ENCODE results near the gene CD2BP2. TPM values are rescaled to one million over a fixed set of nuclear protein-coding genes. Genes with fewer than 3 reads are reported as not detected.
A peak's percentile ranks its signal among the peaks of the same experiment; 100 is the strongest.

Gene CD2BP2
- total and polyA plus RNA-seq, 9 of the 15 experiments (the other 6 are each of a cell fraction or from before 2014, with no cell fraction given), result 3.9 to 51.1 (median 32.8) TPM

DNA sequence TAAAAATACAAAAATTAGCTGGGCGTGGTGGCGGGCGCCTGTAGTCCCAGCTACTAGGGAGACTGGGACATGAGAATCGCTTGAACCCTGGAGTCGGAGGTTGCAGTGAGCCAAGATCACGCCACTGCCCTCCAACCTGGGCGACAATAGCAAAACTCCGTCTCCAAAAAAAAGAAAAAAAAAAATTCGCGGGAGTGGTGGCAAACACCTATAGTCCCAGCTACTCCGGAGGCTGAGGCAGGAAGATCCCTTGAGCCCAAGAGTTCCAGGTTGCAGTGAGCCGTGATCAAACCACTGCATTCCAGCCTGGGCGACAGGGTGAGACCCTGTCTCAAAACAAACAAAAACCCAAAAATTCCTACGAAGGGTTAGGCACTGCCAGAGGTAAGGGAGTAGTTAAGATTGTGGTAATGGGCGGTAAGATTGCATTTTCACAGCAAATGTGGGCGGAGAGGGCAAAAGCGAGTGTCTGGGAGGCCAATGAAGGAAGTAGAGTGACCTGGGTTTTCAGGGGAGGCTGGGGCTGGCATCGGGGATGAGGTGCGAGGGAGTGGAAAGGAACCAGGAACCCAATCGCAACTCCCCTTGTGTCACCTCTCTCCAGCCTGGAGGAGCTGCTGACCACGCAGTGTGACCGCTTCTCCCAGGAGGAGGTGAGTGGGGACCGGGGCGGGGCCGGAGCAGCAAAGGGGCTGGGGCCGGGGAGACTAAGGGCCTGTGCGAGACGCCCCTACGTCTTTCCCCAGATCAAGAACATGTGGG lies 22.1 kb upstream of the CD2BP2 start (continued):
- TF ChIP-seq, protein P1, sequence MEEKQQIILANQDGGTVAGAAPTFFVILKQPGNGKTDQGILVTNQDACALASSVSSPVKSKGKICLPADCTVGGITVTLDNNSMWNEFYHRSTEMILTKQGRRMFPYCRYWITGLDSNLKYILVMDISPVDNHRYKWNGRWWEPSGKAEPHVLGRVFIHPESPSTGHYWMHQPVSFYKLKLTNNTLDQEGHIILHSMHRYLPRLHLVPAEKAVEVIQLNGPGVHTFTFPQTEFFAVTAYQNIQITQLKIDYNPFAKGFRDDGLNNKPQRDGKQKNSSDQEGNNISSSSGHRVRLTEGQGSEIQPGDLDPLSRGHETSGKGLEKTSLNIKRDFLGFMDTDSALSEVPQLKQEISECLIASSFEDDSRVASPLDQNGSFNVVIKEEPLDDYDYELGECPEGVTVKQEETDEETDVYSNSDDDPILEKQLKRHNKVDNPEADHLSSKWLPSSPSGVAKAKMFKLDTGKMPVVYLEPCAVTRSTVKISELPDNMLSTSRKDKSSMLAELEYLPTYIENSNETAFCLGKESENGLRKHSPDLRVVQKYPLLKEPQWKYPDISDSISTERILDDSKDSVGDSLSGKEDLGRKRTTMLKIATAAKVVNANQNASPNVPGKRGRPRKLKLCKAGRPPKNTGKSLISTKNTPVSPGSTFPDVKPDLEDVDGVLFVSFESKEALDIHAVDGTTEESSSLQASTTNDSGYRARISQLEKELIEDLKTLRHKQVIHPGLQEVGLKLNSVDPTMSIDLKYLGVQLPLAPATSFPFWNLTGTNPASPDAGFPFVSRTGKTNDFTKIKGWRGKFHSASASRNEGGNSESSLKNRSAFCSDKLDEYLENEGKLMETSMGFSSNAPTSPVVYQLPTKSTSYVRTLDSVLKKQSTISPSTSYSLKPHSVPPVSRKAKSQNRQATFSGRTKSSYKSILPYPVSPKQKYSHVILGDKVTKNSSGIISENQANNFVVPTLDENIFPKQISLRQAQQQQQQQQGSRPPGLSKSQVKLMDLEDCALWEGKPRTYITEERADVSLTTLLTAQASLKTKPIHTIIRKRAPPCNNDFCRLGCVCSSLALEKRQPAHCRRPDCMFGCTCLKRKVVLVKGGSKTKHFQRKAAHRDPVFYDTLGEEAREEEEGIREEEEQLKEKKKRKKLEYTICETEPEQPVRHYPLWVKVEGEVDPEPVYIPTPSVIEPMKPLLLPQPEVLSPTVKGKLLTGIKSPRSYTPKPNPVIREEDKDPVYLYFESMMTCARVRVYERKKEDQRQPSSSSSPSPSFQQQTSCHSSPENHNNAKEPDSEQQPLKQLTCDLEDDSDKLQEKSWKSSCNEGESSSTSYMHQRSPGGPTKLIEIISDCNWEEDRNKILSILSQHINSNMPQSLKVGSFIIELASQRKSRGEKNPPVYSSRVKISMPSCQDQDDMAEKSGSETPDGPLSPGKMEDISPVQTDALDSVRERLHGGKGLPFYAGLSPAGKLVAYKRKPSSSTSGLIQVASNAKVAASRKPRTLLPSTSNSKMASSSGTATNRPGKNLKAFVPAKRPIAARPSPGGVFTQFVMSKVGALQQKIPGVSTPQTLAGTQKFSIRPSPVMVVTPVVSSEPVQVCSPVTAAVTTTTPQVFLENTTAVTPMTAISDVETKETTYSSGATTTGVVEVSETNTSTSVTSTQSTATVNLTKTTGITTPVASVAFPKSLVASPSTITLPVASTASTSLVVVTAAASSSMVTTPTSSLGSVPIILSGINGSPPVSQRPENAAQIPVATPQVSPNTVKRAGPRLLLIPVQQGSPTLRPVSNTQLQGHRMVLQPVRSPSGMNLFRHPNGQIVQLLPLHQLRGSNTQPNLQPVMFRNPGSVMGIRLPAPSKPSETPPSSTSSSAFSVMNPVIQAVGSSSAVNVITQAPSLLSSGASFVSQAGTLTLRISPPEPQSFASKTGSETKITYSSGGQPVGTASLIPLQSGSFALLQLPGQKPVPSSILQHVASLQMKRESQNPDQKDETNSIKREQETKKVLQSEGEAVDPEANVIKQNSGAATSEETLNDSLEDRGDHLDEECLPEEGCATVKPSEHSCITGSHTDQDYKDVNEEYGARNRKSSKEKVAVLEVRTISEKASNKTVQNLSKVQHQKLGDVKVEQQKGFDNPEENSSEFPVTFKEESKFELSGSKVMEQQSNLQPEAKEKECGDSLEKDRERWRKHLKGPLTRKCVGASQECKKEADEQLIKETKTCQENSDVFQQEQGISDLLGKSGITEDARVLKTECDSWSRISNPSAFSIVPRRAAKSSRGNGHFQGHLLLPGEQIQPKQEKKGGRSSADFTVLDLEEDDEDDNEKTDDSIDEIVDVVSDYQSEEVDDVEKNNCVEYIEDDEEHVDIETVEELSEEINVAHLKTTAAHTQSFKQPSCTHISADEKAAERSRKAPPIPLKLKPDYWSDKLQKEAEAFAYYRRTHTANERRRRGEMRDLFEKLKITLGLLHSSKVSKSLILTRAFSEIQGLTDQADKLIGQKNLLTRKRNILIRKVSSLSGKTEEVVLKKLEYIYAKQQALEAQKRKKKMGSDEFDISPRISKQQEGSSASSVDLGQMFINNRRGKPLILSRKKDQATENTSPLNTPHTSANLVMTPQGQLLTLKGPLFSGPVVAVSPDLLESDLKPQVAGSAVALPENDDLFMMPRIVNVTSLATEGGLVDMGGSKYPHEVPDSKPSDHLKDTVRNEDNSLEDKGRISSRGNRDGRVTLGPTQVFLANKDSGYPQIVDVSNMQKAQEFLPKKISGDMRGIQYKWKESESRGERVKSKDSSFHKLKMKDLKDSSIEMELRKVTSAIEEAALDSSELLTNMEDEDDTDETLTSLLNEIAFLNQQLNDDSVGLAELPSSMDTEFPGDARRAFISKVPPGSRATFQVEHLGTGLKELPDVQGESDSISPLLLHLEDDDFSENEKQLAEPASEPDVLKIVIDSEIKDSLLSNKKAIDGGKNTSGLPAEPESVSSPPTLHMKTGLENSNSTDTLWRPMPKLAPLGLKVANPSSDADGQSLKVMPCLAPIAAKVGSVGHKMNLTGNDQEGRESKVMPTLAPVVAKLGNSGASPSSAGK (IDR thresholded peaks at IDR 0.05), result peak; percentile 87
- no peak for TF ChIP-seq ZSCAN32 (CRISPR knock-in tag; IDR thresholded peaks at IDR 0.05)
- TF ChIP-seq, protein P2, sequence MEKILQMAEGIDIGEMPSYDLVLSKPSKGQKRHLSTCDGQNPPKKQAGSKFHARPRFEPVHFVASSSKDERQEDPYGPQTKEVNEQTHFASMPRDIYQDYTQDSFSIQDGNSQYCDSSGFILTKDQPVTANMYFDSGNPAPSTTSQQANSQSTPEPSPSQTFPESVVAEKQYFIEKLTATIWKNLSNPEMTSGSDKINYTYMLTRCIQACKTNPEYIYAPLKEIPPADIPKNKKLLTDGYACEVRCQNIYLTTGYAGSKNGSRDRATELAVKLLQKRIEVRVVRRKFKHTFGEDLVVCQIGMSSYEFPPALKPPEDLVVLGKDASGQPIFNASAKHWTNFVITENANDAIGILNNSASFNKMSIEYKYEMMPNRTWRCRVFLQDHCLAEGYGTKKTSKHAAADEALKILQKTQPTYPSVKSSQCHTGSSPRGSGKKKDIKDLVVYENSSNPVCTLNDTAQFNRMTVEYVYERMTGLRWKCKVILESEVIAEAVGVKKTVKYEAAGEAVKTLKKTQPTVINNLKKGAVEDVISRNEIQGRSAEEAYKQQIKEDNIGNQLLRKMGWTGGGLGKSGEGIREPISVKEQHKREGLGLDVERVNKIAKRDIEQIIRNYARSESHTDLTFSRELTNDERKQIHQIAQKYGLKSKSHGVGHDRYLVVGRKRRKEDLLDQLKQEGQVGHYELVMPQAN (IDR thresholded peaks at IDR 0.05; ENCODE audit: borderline replicate concordance), result 0 out of 2 replicates have a peak, but pooled peaks have one; percentile 8
